ENCODE measurements around the gene ZNF382. TPM values are rescaled to one million over a fixed set of nuclear protein-coding genes. Genes with fewer than 3 reads are reported as not detected.
A peak's percentile ranks its signal among the peaks of the same experiment; 100 is the strongest.

ZNF382 gene
- total and polyA plus RNA-seq, 10 of the 15 experiments (the other 5 are each of a cell fraction or from before 2014, with no cell fraction given), result 0.02 to 0.74 (median 0.55) TPM

DNA sequence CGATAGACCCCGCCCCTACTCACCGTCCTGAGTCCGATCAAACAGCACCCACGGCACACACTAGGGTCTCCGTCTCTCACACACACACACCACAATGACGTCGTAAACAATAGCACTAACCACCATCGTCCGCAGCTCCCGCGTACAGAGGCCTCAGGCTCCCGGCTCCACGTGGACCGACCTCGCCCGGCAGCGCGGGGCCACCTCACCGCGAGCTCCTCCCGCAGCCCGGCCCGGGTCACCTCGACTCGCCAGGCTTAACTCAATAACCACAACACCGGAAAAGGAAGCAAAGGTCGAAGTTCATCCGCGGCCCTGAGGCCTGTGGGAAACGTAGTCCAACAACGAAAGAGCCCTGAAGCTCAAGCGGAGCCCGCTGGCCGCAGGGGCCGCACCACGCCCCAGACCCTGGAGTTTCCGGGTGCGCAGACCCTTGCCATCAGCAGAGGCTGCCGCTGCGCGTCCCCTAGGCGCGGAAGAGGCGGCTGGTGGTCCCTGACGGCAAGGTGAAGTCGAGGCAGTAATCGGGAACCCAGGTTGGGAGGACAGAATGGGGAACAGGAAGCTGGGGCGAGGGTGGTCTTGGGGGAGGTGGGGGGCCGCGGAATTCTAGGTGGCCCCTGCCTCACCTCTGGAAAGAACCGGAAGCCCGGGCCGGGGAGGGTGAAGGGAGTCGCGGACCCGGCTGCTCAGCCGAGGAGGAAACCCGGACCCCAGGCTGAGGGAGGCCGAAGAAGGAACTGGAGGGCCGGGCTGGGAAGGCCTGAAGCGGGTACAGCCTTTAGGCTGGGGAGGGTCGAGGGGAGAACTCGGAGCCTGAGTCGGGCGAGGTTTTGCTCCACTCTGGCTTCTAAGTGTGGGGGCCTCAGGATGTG, 31.9 kb upstream of the ZNF382 start, which contains the start of gene ZNF529 (continued):
- TF ChIP-seq SRF (IDR thresholded peaks at IDR 0.05; ENCODE audit: low read depth in 2 of 2, low read length in 2 of 2), result 0 out of 4 replicates have a peak, but pooled peaks of 1 of the 2 experiments have one; percentile 38
- peak; percentile 80 for TF ChIP-seq LARP7 (IDR thresholded peaks at IDR 0.05)
- TF ChIP-seq NFIC (IDR thresholded peaks at IDR 0.05; ENCODE audit: low read depth, low read length), result no peak
- no peak for TF ChIP-seq SMARCA5 (IDR thresholded peaks at IDR 0.05)
- no peak for TF ChIP-seq E2F4 (IDR thresholded peaks at IDR 0.05; ENCODE audit: low read depth, low read length)
- no peak for TF ChIP-seq HDAC2 (IDR thresholded peaks at IDR 0.05)
- TF ChIP-seq, protein P1, sequence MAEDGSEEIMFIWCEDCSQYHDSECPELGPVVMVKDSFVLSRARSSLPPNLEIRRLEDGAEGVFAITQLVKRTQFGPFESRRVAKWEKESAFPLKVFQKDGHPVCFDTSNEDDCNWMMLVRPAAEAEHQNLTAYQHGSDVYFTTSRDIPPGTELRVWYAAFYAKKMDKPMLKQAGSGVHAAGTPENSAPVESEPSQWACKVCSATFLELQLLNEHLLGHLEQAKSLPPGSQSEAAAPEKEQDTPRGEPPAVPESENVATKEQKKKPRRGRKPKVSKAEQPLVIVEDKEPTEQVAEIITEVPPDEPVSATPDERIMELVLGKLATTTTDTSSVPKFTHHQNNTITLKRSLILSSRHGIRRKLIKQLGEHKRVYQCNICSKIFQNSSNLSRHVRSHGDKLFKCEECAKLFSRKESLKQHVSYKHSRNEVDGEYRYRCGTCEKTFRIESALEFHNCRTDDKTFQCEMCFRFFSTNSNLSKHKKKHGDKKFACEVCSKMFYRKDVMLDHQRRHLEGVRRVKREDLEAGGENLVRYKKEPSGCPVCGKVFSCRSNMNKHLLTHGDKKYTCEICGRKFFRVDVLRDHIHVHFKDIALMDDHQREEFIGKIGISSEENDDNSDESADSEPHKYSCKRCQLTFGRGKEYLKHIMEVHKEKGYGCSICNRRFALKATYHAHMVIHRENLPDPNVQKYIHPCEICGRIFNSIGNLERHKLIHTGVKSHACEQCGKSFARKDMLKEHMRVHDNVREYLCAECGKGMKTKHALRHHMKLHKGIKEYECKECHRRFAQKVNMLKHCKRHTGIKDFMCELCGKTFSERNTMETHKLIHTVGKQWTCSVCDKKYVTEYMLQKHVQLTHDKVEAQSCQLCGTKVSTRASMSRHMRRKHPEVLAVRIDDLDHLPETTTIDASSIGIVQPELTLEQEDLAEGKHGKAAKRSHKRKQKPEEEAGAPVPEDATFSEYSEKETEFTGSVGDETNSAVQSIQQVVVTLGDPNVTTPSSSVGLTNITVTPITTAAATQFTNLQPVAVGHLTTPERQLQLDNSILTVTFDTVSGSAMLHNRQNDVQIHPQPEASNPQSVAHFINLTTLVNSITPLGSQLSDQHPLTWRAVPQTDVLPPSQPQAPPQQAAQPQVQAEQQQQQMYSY (CRISPR knock-in tag; IDR thresholded peaks at IDR 0.05), result no peak
- no peak for TF ChIP-seq CUX1 (IDR thresholded peaks at IDR 0.05; ENCODE audit: insufficient replicate concordance, low read depth, low read length)
- TF ChIP-seq ZNF24 (IDR thresholded peaks at IDR 0.05), result no peak
- TF ChIP-seq ZNF217 (IDR thresholded peaks at IDR 0.05), result no peak
- TF ChIP-seq, protein P2, sequence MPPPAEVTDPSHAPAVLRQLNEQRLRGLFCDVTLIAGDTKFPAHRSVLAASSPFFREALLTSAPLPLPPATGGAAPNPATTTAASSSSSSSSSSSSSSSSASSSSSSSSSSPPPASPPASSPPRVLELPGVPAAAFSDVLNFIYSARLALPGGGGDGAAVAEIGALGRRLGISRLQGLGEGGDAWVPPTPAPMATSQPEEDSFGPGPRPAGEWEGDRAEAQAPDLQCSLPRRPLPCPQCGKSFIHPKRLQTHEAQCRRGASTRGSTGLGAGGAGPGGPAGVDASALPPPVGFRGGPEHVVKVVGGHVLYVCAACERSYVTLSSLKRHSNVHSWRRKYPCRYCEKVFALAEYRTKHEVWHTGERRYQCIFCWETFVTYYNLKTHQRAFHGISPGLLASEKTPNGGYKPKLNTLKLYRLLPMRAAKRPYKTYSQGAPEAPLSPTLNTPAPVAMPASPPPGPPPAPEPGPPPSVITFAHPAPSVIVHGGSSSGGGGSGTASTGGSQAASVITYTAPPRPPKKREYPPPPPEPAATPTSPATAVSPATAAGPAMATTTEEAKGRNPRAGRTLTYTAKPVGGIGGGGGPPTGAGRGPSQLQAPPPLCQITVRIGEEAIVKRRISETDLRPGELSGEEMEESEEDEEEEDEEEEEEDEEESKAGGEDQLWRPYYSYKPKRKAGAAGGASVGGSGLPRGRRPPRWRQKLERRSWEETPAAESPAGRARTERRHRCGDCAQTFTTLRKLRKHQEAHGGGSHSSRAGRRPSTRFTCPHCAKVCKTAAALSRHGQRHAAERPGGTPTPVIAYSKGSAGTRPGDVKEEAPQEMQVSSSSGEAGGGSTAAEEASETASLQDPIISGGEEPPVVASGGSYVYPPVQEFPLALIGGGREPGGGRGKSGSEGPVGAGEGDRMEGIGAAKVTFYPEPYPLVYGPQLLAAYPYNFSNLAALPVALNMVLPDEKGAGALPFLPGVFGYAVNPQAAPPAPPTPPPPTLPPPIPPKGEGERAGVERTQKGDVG (CRISPR knock-in tag; IDR thresholded peaks at IDR 0.05), result no peak
- no peak for TF ChIP-seq YBX1 (IDR thresholded peaks at IDR 0.05)
- TF ChIP-seq DPF2 (IDR thresholded peaks at IDR 0.05), result peak; percentile 57
- peak; percentile 69; the same call in 1 of the 2 replicates for TF ChIP-seq CREB1 (IDR thresholded peaks at IDR 0.05; ENCODE audit: low read depth)
- TF ChIP-seq KLF5 (IDR thresholded peaks at IDR 0.05; ENCODE audit: partially characterized antibody), result peak; percentile 89
- TF ChIP-seq POLR2AphosphoS5 (IDR thresholded peaks at IDR 0.05; ENCODE audit: low read length), result peak; percentile 92
